Upper lobe of right lung (tissue), 1 donor: ENCODE data around the gene C8A. TPM values are rescaled to one million over a fixed set of nuclear protein-coding genes. Genes with fewer than 3 reads are reported as not detected.

Experiments
- ATAC-seq: fragments of 200-7000 bp; cut with Tn5 transposase; one replicate; pipeline ENCODE4 v1.9.1; 2020; ENCODE audit warnings: mild to moderate bottlenecking, moderate library complexity
- DNase-seq: peaks from one replicate; pipeline ENCODE4 v3.0.0-alpha.2; 2020
- H3K27ac ChIP-seq: fragments of 200-600 bp; one replicate; pipeline ENCODE4 v1.8.0; 2022
- H3K27me3 ChIP-seq: fragments of 200-600 bp; one replicate; pipeline ENCODE4 v1.8.0; 2022; ENCODE audit warnings: mild to moderate bottlenecking
- H3K36me3 ChIP-seq: fragments of 200-600 bp; one replicate; pipeline ENCODE4 v1.8.0; 2022
- H3K4me1 ChIP-seq: fragments of 200-600 bp; one replicate; pipeline ENCODE4 v1.8.0; 2022
- H3K4me3 ChIP-seq: fragments of 200-600 bp; one replicate; pipeline ENCODE4 v1.8.0; 2022; ENCODE audit warnings: mild to moderate bottlenecking
- H3K9me3 ChIP-seq: fragments of 200-600 bp; one replicate; pipeline ENCODE4 v1.8.0; 2022
- intact Hi-C: fragments of 100-400 bp; cut with DNase I; formaldehyde crosslinking; loops from one replicate; pipeline ENCODE4 v1.11.0; 2022
- total RNA-seq: library from RNA; stranded (reverse); fragmentation: NEBNext Ultra II Directional; extraction: Animal tissue kit (Norgen Biotek cat#: 25700); gene quantifications from one replicate; pipeline ENCODE4 v1.2.1, GENCODE V29; 2021
- TF ChIP-seq, protein P1 (sequence below): fragments of 200-600 bp; IDR thresholded peaks from one replicate; pipeline ENCODE4 v1.8.0; 2022; ENCODE audit warnings: antibody characterized with exemption
- donor health status: DM: no; HTN: yes; CAD: no; lungs with severe emphysema.

Gene C8A
- total RNA-seq, 1 donor from 2014 or later, result not detected

DNA sequence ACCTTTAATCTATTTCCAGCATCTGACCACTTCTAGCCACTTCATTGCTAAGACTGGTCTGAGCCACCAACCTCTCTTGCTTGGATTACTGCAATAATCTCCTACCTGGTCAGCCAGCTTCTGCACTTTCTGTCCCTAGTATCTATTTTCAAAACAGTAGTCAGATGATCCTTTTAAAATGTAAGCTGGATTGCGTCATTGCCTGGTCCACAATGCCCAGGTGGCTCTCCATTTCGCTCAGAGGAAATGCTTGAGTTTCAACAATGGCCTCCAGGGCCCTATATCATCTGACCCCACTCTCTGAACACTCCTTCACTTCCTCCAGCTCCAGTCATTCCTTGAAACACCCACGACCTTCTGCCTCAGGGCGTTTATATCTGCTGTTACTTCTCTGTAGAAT, 37.7 kb upstream of the C8A start:
- DNase-seq (no peak), ATAC-seq (no peak)
- H3K27me3 ChIP-seq, result peaks cover 4% of the 10 kb centered on the region
- TF ChIP-seq, protein P1, sequence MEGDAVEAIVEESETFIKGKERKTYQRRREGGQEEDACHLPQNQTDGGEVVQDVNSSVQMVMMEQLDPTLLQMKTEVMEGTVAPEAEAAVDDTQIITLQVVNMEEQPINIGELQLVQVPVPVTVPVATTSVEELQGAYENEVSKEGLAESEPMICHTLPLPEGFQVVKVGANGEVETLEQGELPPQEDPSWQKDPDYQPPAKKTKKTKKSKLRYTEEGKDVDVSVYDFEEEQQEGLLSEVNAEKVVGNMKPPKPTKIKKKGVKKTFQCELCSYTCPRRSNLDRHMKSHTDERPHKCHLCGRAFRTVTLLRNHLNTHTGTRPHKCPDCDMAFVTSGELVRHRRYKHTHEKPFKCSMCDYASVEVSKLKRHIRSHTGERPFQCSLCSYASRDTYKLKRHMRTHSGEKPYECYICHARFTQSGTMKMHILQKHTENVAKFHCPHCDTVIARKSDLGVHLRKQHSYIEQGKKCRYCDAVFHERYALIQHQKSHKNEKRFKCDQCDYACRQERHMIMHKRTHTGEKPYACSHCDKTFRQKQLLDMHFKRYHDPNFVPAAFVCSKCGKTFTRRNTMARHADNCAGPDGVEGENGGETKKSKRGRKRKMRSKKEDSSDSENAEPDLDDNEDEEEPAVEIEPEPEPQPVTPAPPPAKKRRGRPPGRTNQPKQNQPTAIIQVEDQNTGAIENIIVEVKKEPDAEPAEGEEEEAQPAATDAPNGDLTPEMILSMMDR, result no peak
- intact Hi-C loops, result no loop called here
- no peaks in the 10 kb centered on the region for H3K4me1 ChIP-seq
- H3K9me3 ChIP-seq, result no peaks in the 10 kb centered on the region
- H3K27ac ChIP-seq, result no peak overlapping the region
- H3K4me3 ChIP-seq, result no peak overlapping the region
- no peaks in the 10 kb centered on the region for H3K36me3 ChIP-seq

DNA sequence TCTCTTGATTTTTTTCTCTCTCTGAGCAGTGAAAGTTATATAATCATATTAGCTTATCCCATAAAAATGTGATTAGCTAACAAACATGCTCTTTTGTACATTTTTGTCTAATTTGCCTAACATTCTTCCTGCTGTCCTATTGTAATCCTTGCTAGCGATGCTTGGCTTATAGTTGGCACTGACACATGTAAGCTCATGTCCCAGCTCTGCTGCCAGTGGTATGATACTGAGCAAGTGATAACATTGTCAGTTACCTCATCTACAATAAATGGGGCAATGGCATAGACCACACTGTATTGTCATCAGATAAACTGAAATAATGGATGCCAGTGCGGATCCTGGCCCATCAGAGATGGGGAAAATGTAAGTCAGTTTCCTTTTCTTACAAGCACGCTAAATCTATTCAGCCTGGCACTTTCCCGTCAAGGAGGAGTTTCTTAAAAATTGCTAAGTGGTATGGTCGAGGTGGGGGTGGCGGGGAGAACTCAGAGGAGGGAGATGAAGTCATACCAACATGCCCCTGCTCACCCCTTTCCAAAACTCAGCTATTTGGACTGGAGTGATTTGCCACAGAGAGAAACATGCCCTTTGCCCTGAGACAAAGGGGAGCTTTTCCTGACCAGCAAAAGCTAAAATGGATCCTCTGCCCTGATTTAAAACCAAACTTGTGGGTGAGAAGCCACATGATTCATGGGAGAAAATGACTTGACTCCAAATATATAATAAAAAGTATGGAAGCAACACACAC, 36.7 kb upstream of the C8A start:
- TF ChIP-seq, protein P1, result no peak
- Histone ChIP-seq H3K4me3 (no peak overlapping the region), H3K36me3 (no peaks in the 10 kb centered on the region), H3K9me3 (no peaks in the 10 kb centered on the region), H3K27me3 (peaks cover 4% of the 10 kb centered on the region), H3K4me1 (no peaks in the 10 kb centered on the region), H3K27ac (no peak overlapping the region)
- DNase-seq, result no peak
- ATAC-seq, result no peak
- intact Hi-C loops, result no loop called here

DNA sequence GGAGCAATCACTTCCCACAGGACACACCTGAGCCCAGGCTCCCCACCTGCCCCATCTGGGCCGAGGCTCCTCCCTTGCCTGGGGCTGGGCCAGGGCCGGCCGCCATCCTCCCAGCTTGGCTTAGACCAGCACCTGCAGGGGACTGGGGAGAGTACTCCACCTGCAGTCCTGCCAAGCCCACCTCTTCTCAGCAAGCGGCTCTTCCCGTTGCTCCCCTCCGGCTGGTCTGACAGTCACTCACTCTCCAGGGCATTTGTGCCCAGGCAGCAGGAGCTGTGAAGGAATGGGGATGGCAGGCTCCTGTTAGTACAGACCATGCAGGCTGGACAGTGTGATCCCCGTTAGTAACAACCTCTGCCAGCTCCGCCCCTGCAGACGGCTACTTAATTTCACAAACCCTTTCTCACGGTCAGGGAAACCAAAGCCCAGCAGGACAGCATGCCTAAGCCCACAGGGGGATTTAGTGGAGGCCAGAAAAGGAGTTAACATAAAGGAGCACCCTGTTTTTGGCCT, 35.2 kb upstream of the C8A start, which contains the start of gene FYB2:
Gene FYB2, minus strand, starts transcription at position 18 of the 513 bp plus-strand sequence. CDS start 114 bp downstream, outside the sequence.
- DNase-seq, result no peak
- peak; percentile 59 for ATAC-seq
- no peaks in the 10 kb centered on the region for H3K9me3 ChIP-seq
- H3K36me3 ChIP-seq, result no peaks in the 10 kb centered on the region
- TF ChIP-seq, protein P1, result no peak
- no peak within 1 kb of the TSS for H3K27ac ChIP-seq
- H3K27me3 ChIP-seq, result peaks cover 4% of the 10 kb centered on the region
- H3K4me1 ChIP-seq, result no peaks in the 10 kb centered on the region
- no peak within 1 kb of the TSS for H3K4me3 ChIP-seq
- intact Hi-C loops, result no loop called here

DNA sequence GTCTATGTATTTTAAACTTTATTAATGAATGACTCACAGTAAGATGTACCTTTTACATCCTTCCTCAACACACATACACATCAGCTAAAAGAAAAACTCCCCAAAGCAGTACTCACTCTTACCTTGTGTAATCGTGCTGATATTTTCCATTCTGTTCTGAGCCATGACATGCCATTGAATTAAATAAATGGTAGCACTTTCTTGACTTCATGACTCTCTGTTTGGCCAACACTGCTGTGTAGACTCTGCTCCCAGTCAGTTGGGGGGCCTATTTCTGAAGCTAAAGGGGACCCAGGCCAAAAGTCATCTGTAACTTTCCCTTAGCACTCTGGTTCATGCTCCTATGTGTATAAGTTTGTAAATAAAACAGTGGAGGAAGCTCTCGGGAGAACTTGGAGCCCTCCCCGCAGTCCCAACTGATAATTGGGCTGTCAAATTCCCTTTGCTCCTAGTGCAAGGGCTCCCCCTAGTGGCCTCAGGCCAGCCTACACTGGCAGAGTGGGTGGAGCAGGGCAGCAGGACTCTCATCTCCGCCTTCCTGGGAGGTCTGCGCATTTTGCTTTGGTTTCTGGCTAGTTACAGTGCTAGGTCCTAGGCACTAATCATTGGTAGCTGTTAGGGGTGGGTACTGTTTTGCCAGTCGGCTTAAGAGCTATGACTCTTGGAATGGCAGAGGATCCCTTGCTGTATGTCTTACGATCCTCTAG, 33.7 kb upstream of the C8A start:
- no peaks in the 10 kb centered on the region for H3K4me1 ChIP-seq
- intact Hi-C loops, result no loop called here
- TF ChIP-seq, protein P1, result peak; percentile 89
- H3K4me3 ChIP-seq, result no peak overlapping the region
- H3K36me3 ChIP-seq, result no peaks in the 10 kb centered on the region
- H3K27ac ChIP-seq, result no peak overlapping the region
- peaks cover 4% of the 10 kb centered on the region for H3K27me3 ChIP-seq
- DNase-seq, result peak; percentile 88
- ATAC-seq, result peak; percentile 89
- H3K9me3 ChIP-seq, result no peaks in the 10 kb centered on the region

DNA sequence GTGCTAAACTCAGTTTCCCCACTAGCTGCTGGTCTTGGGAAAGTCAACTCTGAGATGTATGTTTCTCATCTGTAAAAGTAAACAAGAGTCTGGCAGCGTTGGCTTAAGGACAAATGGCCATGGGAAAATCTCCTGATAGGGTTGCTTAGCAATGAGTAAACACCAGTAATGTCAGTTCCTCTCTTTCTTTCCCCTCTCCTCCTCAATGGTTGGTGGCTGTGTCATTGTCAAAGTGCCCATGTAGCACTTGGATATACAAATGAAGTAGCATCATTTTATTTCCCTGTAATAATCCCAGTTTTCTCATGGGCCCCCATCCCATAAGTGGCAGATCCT, 33.2 kb upstream of the C8A start:
- ATAC-seq (no peak), DNase-seq (no peak)
- Histone ChIP-seq H3K27ac (no peak overlapping the region), H3K9me3 (no peaks in the 10 kb centered on the region), H3K4me1 (no peaks in the 10 kb centered on the region), H3K4me3 (no peak overlapping the region), H3K36me3 (no peaks in the 10 kb centered on the region), H3K27me3 (peaks cover 4% of the 10 kb centered on the region)
- TF ChIP-seq, protein P1, result no peak
- intact Hi-C loops, result no loop called here
